Heart right ventricle (tissue), 16 donors: ENCODE data around the gene SALL2. TPM values are rescaled to one million over a fixed set of nuclear protein-coding genes. Genes with fewer than 3 reads are reported as not detected.

Experiments used
- ATAC-seq, 8 donors: fragments of 200-7000 bp; cut with Tn5 transposase; one replicate each; pipeline ENCODE4 v1.9.1; 2020; ENCODE audit warnings: mild to moderate bottlenecking in 8 of 8, moderate library complexity in 8 of 8, moderate number of reproducible peaks in 1 of 8
- DNase-seq, 2 donors: peaks; one replicate each; pipeline ENCODE4 v3.0.0-alpha.2; 2020
- H3K27ac ChIP-seq, 10 donors: fragments of 200-600 bp; sonication (generic) in 2 of 10; one replicate each; pipeline versions ENCODE4 v1.5.0 to v1.8.0; 2020 to 2022; ENCODE audit warnings: mild to moderate bottlenecking in 3 of 10
- H3K27me3 ChIP-seq, 7 donors: fragments of 200-600 bp; one replicate each; pipeline ENCODE4 v1.8.0; 2021 to 2022; ENCODE audit warnings: mild to moderate bottlenecking in 2 of 7
- H3K36me3 ChIP-seq, 9 donors: fragments of 200-600 bp; sonication (generic) in 1 of 9; one replicate each; pipeline versions ENCODE4 v1.5.0 to v1.8.0; 2020 to 2022; ENCODE audit warnings: mild to moderate bottlenecking in 2 of 9
- H3K4me1 ChIP-seq, 9 donors: fragments of 200-600 bp; sonication (generic) in 1 of 9; one replicate each; pipeline versions ENCODE4 v1.5.0 to v1.8.0; 2020 to 2022; ENCODE audit warnings: mild to moderate bottlenecking in 4 of 9
- H3K4me3 ChIP-seq, 10 donors: fragments of 200-600 bp; sonication (generic) in 2 of 10; one replicate each; pipeline versions ENCODE4 v1.5.0 to v1.8.0; 2020 to 2022; ENCODE audit warnings: mild to moderate bottlenecking in 7 of 10, moderate library complexity in 2 of 10
- H3K9me3 ChIP-seq, 11 donors: fragments of 200-600 bp in 10 of 11; sonication (generic) in 2 of 11; one replicate each; pipeline versions ENCODE4 v1.5.0 to v1.8.0; 2013 to 2022; ENCODE audit warnings: mild to moderate bottlenecking in 2 of 11, control low read depth in 1 of 11, moderate library complexity in 1 of 11
- CTCF ChIP-seq, 9 donors: fragments of 200-600 bp; sonication (generic) in 2 of 9; IDR thresholded peaks; one replicate each; pipeline versions ENCODE4 v1.5.0 to v1.8.0; 2021 to 2022; ENCODE audit warnings: antibody characterized with exemption in 9 of 9, mild to moderate bottlenecking in 5 of 9, moderate library complexity in 1 of 9
- WGBS, 2 donors: extraction: QIAGEN DNeasy Blood & Tissue Kit; methylation state at CpG; one replicate each; pipeline ENCODE4 v1.1.7; 2013; ENCODE audit warnings: inconsistent platforms in 1 of 2; 5-methylcytosine and 5-hydroxymethylcytosine counted together
- intact Hi-C, 10 donors: fragments of 100-400 bp; cut with DNase I; formaldehyde crosslinking; loops; one replicate each; pipeline versions ENCODE4 v1.11.1 to v1.14.2; 2022
- polyA plus RNA-seq, 2 donors: library from polyadenylated mRNA; stranded (reverse); fragments of 200-250 nt; gene quantifications; one replicate each; pipeline ENCODE4 v1.2.3, GENCODE V29; 2013
- total RNA-seq, 10 donors: library from RNA; stranded (reverse); fragmentation: NEBNext Ultra II Directional in 3 of 10; extraction: Animal tissue kit (Norgen Biotek cat#: 25700) in 3 of 10; gene quantifications; one replicate each; pipeline versions ENCODE4 v1.2.1 to v1.2.4, GENCODE V29; 2021 to 2023
- donor health status: Arrhythmogenic right ventricular cardiomyopathy.
- donor health status: ischemic (EF 13 %, LVEDD 7.1; RV severe dilation, severe dysfunction).
- donor health status: healthy with polysubstance abuse.
- donor health status: DM: no; HTN: yes; CAD: no.
- donor health status: DM: no; HTN: no; CAD: no.
- donor health status: ischemic (EF 25% LVEDD 6.9; RV normal size, moderate dysfunction).
- donor health status: ischemic (EF 25% LVEDD 5.7; RV mildly dilated, moderate dysfunction).
- donor health status: healthy.
- donor health status: DM: yes; HTN: yes; CAD: no.
- donor health status: Ischemic cardiomyopathy.
- donor health status: ischemic (EF 35%, LVEDD 5.7; RV mildly dilated, moderate dysfunction).
- donor health status: nonischemic (EF 11% LVEDD 7.7; RV severe dilation, severe dysfunction).
- donor health status: DM: yes; HTN: yes; CAD: no.
- donor health status: PGD.
- donor health status: ischemic (EF 29% LVEDD 5.4; RV normal size, mild dysfunction).
- donor health status: nonischemic (EF 23%, LVEDD 6.1; RV moderate dilation, normal function).

Gene SALL2
- total and polyA plus RNA-seq, 12 donors = 1.1 to 6.6 (median 3.8) TPM

- H3K27me3 ChIP-seq = peaks cover 0 to 3% (median 0%) of the 10 kb centered on the region in 7 donors
- ATAC-seq = no peak
- no peak overlapping the region for H3K27ac ChIP-seq
- no peak for TF ChIP-seq CTCF (IDR thresholded peaks at IDR 0.05)
- intact Hi-C loops = no loop called here
- DNase-seq = no peak
- H3K4me3 ChIP-seq = no peak overlapping the region
- H3K9me3 ChIP-seq = no peaks in the 10 kb centered on the region
- peaks cover 0 to 6% (median 0%) of the 10 kb centered on the region in 9 donors for H3K4me1 ChIP-seq
- WGBS, 2 donors = 79 to 82% methylated on average over 2 of the region's 2 CpGs
- no peaks in the 10 kb centered on the region for H3K36me3 ChIP-seq
Measured at GRCh38 chr14:21521501-21521900, 4.6 kb downstream of the SALL2 start.

- DNase-seq = no peak
- H3K36me3 ChIP-seq = no peaks in the 10 kb centered on the region
Measured at GRCh38 chr14:21520767-21521166, 5.4 kb downstream of the SALL2 start.

GRCh38 chr14:21518725-21519124 is 7.4 kb downstream of the SALL2 start:
- intact Hi-C loops = no loop called here

More at GRCh38 chr14:21520767-21521166, 5.4 kb downstream of the SALL2 start:
- Histone ChIP-seq H3K4me1 (peaks cover 0 to 5% (median 0%) of the 10 kb centered on the region in 9 donors), H3K27ac (no peak overlapping the region), H3K9me3 (no peaks in the 10 kb centered on the region), H3K27me3 (peaks cover 0 to 3% (median 0%) of the 10 kb centered on the region in 7 donors), H3K4me3 (no peak overlapping the region)
- no peak for TF ChIP-seq CTCF (IDR thresholded peaks at IDR 0.05)
- ATAC-seq = no peak
- WGBS, 2 donors = 90 to 94% methylated on average over 1 of the region's 1 CpG
- intact Hi-C loops = no loop called here

GRCh38 chr14:21514341-21514740 is 11.8 kb downstream of the SALL2 start:
- intact Hi-C loops = loop anchor here in 2 of 10 donors (5.0 kb wide), 2 partner anchors 37 to 43 kb away; partner anchors contain the start of genes RAB2B (in 1 of the 2) and TOX4 (in 1 of the 2)
- no peak for ATAC-seq
- no peak for TF ChIP-seq CTCF (IDR thresholded peaks at IDR 0.05)

More at GRCh38 chr14:21518725-21519124, 7.4 kb downstream of the SALL2 start:
- H3K27ac ChIP-seq = no peak overlapping the region
- H3K27me3 ChIP-seq = peaks cover 0 to 3% (median 0%) of the 10 kb centered on the region in 7 donors
- ATAC-seq (no peak), DNase-seq (no peak)
- no peaks in the 10 kb centered on the region for H3K9me3 ChIP-seq
- 76 to 89% methylated on average over 2 of the region's 2 CpGs for WGBS, 2 donors
- H3K4me3 ChIP-seq = no peak overlapping the region
- H3K4me1 ChIP-seq = no peaks in the 10 kb centered on the region
- no peaks in the 10 kb centered on the region for H3K36me3 ChIP-seq
- TF ChIP-seq CTCF (IDR thresholded peaks at IDR 0.05) = no peak

More at GRCh38 chr14:21514341-21514740, 11.8 kb downstream of the SALL2 start:
- H3K36me3 ChIP-seq = no peaks in the 10 kb centered on the region
- WGBS, 2 donors = 94 to 97% methylated on average over 1 of the region's 1 CpG
- no peak overlapping the region for H3K4me3 ChIP-seq
- peaks cover 0 to 3% (median 0%) of the 10 kb centered on the region in 7 donors for H3K27me3 ChIP-seq
- peaks cover 0 to 19% (median 13%) of the 10 kb centered on the region in 9 donors for H3K4me1 ChIP-seq
- no peaks in the 10 kb centered on the region for H3K9me3 ChIP-seq
- no peak overlapping the region for H3K27ac ChIP-seq
- DNase-seq = no peak
